HEK293T (cell line): ENCODE results near the gene ATP13A2.

Source experiments
- CTCF ChIA-PET: fragments of 350-600 bp; formaldehyde crosslinking; extraction: SDS; loops from one replicate; lab custom pipeline; 2021; ENCODE audit warnings: antibody characterized with exemption, inconsistent platforms; lab: Yijun Ruan, JAX
- POLR2A ChIA-PET: fragments of 350-600 bp; formaldehyde crosslinking; extraction: SDS; loops from one replicate; lab custom pipeline; 2020; ENCODE audit warnings: antibody characterized with exemption, inconsistent platforms; lab: Yijun Ruan, JAX
- DNase-seq: peaks from one replicate; pipeline ENCODE4 v3.0.0; 2012; ENCODE audit warnings: mixed read lengths; ENCODE audit errors: extremely low spot score
- ARNT ChIP-seq: fragments of 450-650 bp; IDR thresholded peaks from 2 replicates; pipeline ENCODE4 v1.6.1; 2017; ENCODE audit warnings: mild to moderate bottlenecking
- BHLHE40 ChIP-seq: fragments of 450-650 bp; IDR thresholded peaks from 2 replicates; pipeline ENCODE4 v1.6.1; 2016; ENCODE audit warnings: mild to moderate bottlenecking, moderate library complexity, borderline replicate concordance
- CTBP1 ChIP-seq: fragments of 450-650 bp; IDR thresholded peaks from 2 replicates; pipeline ENCODE4 v1.6.1; 2016; ENCODE audit warnings: borderline replicate concordance
- ELF4 ChIP-seq: fragments of 450-650 bp; IDR thresholded peaks from 2 replicates; pipeline ENCODE4 v1.6.1; 2017; ENCODE audit warnings: antibody characterized with exemption
- FOXA1 ChIP-seq: fragments of 450-650 bp; IDR thresholded peaks from 2 replicates; pipeline ENCODE4 v1.6.1; 2016; ENCODE audit warnings: mild to moderate bottlenecking
- FOXK2 ChIP-seq: fragments of 450-650 bp; IDR thresholded peaks from 2 replicates; pipeline ENCODE4 v1.6.1; 2016; ENCODE audit warnings: mild to moderate bottlenecking
- FOXM1 ChIP-seq: fragments of 450-650 bp; IDR thresholded peaks from 2 replicates; pipeline ENCODE4 v1.6.1; 2017; ENCODE audit warnings: mild to moderate bottlenecking, borderline replicate concordance
- HDGF ChIP-seq: fragments of 450-650 bp; IDR thresholded peaks from 2 replicates; pipeline ENCODE4 v1.6.1; 2017; ENCODE audit warnings: antibody characterized with exemption, borderline replicate concordance
- L3MBTL2 ChIP-seq: fragments of 450-650 bp; conservative IDR thresholded peaks from 2 replicates; pipeline ENCODE4 v1.6.1; 2016; ENCODE audit warnings: mild to moderate bottlenecking
- LEF1 ChIP-seq: fragments of 450-650 bp; IDR thresholded peaks from 2 replicates; pipeline ENCODE4 v1.6.1; 2017; ENCODE audit warnings: mild to moderate bottlenecking, borderline replicate concordance
- NFRKB ChIP-seq: fragments of 450-650 bp; IDR thresholded peaks from 2 replicates; pipeline ENCODE4 v1.6.1; 2016; ENCODE audit warnings: mild to moderate bottlenecking, moderate library complexity
- PKNOX1 ChIP-seq: fragments of 450-650 bp; IDR thresholded peaks from 2 replicates; pipeline ENCODE4 v1.6.1; 2016
- SP1 ChIP-seq: fragments of 450-650 bp; IDR thresholded peaks from 2 replicates; pipeline ENCODE4 v1.6.1; 2017
- SUZ12 ChIP-seq: fragments of 450-650 bp; IDR thresholded peaks from 2 replicates; pipeline ENCODE4 v1.6.1; 2016; ENCODE audit warnings: mild to moderate bottlenecking
- TARDBP ChIP-seq: fragments of 450-650 bp; IDR thresholded peaks from 2 replicates; pipeline ENCODE4 v1.6.1; 2016
- ZNF384 ChIP-seq: fragments of 450-650 bp; IDR thresholded peaks from 2 replicates; pipeline ENCODE4 v1.6.1; 2016

The ATP13A2 gene

GRCh38 chr1:17033481-17033880 is 21.8 kb upstream of the ATP13A2 start:
- POLR2A ChIA-PET, result no interaction called here
- TF ChIP-seq NFRKB, result no peak
- CTCF ChIA-PET, result no interaction called here
- DNase-seq, result no peak

- ChIA-PET CTCF (no interaction called here), POLR2A (no interaction called here)
- no peak for DNase-seq
Measured at GRCh38 chr1:17032741-17033140, 21.0 kb upstream of the ATP13A2 start.

GRCh38 chr1:17031436-17031835 is 19.7 kb upstream of the ATP13A2 start:
- no peak for DNase-seq
- TF ChIP-seq SP1 (no peak), FOXK2 (no peak), HDGF (no peak), LEF1 (no peak), FOXM1 (no peak), ARNT (no peak), NFRKB (no peak), PKNOX1 (no peak), ZNF384 (no peak), CTBP1 (no peak), L3MBTL2 (no peak), ELF4 (no peak), FOXA1 (no peak), BHLHE40 (no peak), SUZ12 (no peak), TARDBP (no peak)
- ChIA-PET POLR2A (no interaction called here), CTCF (no interaction called here)

More at GRCh38 chr1:17032741-17033140, 21.0 kb upstream of the ATP13A2 start:
- TF ChIP-seq ELF4 (no peak), SUZ12 (no peak), HDGF (no peak), BHLHE40 (no peak), FOXK2 (no peak), NFRKB (no peak), L3MBTL2 (no peak), TARDBP (no peak), SP1 (no peak), CTBP1 (no peak), PKNOX1 (no peak), ARNT (no peak), FOXM1 (no peak), FOXA1 (no peak), ZNF384 (no peak), LEF1 (no peak)

- POLR2A ChIA-PET, result no interaction called here
- no peak for DNase-seq
- CTCF ChIA-PET, result no interaction called here
- no peak for TF ChIP-seq BHLHE40
- no peak for TF ChIP-seq L3MBTL2
- no peak for TF ChIP-seq NFRKB
- TF ChIP-seq ARNT, result no peak
- no peak for TF ChIP-seq FOXM1
- TF ChIP-seq ZNF384, result no peak
- TF ChIP-seq TARDBP, result no peak
- no peak for TF ChIP-seq HDGF
- no peak for TF ChIP-seq FOXA1
- no peak for TF ChIP-seq ELF4
- TF ChIP-seq PKNOX1, result no peak
- no peak for TF ChIP-seq FOXK2
- TF ChIP-seq LEF1, result no peak
- no peak for TF ChIP-seq CTBP1
Measured at GRCh38 chr1:17030206-17030605, 18.5 kb upstream of the ATP13A2 start.

GRCh38 chr1:17028662-17029188 is 17.0 kb upstream of the ATP13A2 start:
- ChIA-PET CTCF (interaction anchor here (0.7 kb wide), 1 partner anchor 48 kb away, joined by 5 read pairs; the partner anchor contains the start of gene MFAP2), POLR2A (no interaction called here)
- no peak for DNase-seq
- TF ChIP-seq FOXK2 (no peak), FOXA1 (no peak), ZNF384 (no peak), SUZ12 (no peak), NFRKB (no peak), FOXM1 (no peak), ARNT (no peak), TARDBP (no peak), LEF1 (no peak), ELF4 (no peak), PKNOX1 (no peak), L3MBTL2 (no peak), HDGF (no peak), SP1 (no peak), BHLHE40 (no peak), CTBP1 (no peak)

- TF ChIP-seq HDGF (no peak), ZNF384 (no peak), SP1 (no peak), SUZ12 (no peak), LEF1 (no peak), TARDBP (no peak), FOXK2 (no peak), L3MBTL2 (no peak)
- no peak for DNase-seq
- CTCF ChIA-PET, result no interaction called here
- POLR2A ChIA-PET, result no interaction called here
Measured at GRCh38 chr1:17027900-17028299, 16.2 kb upstream of the ATP13A2 start.
